CD4-positive, CD25-positive, alpha-beta regulatory T cell (primary cell): Measurements from ENCODE around the gene PRKACA. TPM values are rescaled to one million over a fixed set of nuclear protein-coding genes. Genes with fewer than 3 reads are reported as not detected.
"Not testable (repeated sequence)": the region's sequence is repeated elsewhere in the genome, so short reads cannot be mapped to it uniquely, and the experiment has no call there.

Experiments
- ATAC-seq, 2 donors: fragments of 150-1000 bp; cut with Tn5 transposase; one replicate each; pipeline ENCODE4 v1.10.0; 2021; ENCODE audit warnings: low read depth in 2 of 2, moderate number of reproducible peaks in 2 of 2, moderate library complexity in 1 of 2
- DNase-seq, 3 donors: peaks; one replicate each; pipeline versions ENCODE4 v3.0.0 to v3.0.0-alpha.2; 2012 to 2022; ENCODE audit warnings: mixed read lengths in 1 of 3
- H3K27ac ChIP-seq: one replicate; pipeline ENCODE4 v1.7.0; 2013; ENCODE audit warnings: mild to moderate bottlenecking, low read length; ENCODE audit not compliant: insufficient read depth, poor library complexity, severe bottlenecking
- H3K27me3 ChIP-seq: one replicate; pipeline ENCODE4 v1.7.0; 2013; ENCODE audit warnings: low read length; ENCODE audit not compliant: control insufficient read depth, insufficient read depth
- H3K36me3 ChIP-seq: one replicate; pipeline ENCODE4 v1.7.0; 2013; ENCODE audit warnings: mild to moderate bottlenecking, low read length, moderate library complexity; ENCODE audit not compliant: control insufficient read depth, insufficient read depth
- H3K4me1 ChIP-seq: 2 replicates; pipeline ENCODE4 v1.7.0; 2013; ENCODE audit warnings: mild to moderate bottlenecking, low read length; ENCODE audit not compliant: insufficient read depth, control insufficient read depth, poor library complexity, severe bottlenecking
- H3K4me3 ChIP-seq: one replicate; pipeline ENCODE4 v1.7.0; 2013; ENCODE audit warnings: low read depth, mild to moderate bottlenecking, low read length, moderate library complexity
- H3K9me3 ChIP-seq, 2 experiments: 1 replicate in 1 of 2; 2 replicates in 1 of 2; pipeline ENCODE4 v1.7.0; 2013; ENCODE audit warnings: low read length in 2 of 2, mild to moderate bottlenecking in 1 of 2, moderate library complexity in 1 of 2; ENCODE audit not compliant: control insufficient read depth in 2 of 2
- H3K27ac Mint-ChIP-seq, 3 donors: one replicate each; pipeline ENCODE4 v1.8.0; 2020 to 2022; ENCODE audit warnings: mild to moderate bottlenecking in 3 of 3, mixed read lengths in 3 of 3, moderate library complexity in 2 of 3
- H3K27me3 Mint-ChIP-seq: one replicate; pipeline ENCODE4 v1.8.0; 2022; ENCODE audit warnings: mild to moderate bottlenecking, mixed read lengths
- H3K36me3 Mint-ChIP-seq: one replicate; pipeline ENCODE4 v1.8.0; 2020; ENCODE audit warnings: mixed read lengths
- H3K4me1 Mint-ChIP-seq, 4 donors: one replicate each; pipeline ENCODE4 v1.8.0; 2020 to 2022; ENCODE audit warnings: mixed read lengths in 4 of 4, mild to moderate bottlenecking in 1 of 4
- H3K4me3 Mint-ChIP-seq, 4 donors: one replicate each; pipeline ENCODE4 v1.8.0; 2020 to 2022; ENCODE audit warnings: mild to moderate bottlenecking in 4 of 4, mixed read lengths in 4 of 4, moderate library complexity in 3 of 4
- H3K9me3 Mint-ChIP-seq, 7 donors: one replicate each; pipeline ENCODE4 v1.8.0; 2020 to 2022; ENCODE audit warnings: mixed read lengths in 7 of 7, mild to moderate bottlenecking in 3 of 7, moderate library complexity in 2 of 7
- polyA plus RNA-seq, 4 donors: library from polyadenylated mRNA; unstranded; fragments of 300-500 nt; fragmentation: Illumina TruSeq; gene quantifications; one replicate each; pipeline ENCODE4 v1.2.3, GENCODE V29; 2021
- total RNA-seq: library from RNA; stranded (reverse); gene quantifications from one replicate; pipeline ENCODE4 v1.2.3, GENCODE V29; 2022

PRKACA gene
- total and polyA plus RNA-seq, 5 donors from 2014 or later = 0.47 to 40.2 (median 1.4) TPM

DNA sequence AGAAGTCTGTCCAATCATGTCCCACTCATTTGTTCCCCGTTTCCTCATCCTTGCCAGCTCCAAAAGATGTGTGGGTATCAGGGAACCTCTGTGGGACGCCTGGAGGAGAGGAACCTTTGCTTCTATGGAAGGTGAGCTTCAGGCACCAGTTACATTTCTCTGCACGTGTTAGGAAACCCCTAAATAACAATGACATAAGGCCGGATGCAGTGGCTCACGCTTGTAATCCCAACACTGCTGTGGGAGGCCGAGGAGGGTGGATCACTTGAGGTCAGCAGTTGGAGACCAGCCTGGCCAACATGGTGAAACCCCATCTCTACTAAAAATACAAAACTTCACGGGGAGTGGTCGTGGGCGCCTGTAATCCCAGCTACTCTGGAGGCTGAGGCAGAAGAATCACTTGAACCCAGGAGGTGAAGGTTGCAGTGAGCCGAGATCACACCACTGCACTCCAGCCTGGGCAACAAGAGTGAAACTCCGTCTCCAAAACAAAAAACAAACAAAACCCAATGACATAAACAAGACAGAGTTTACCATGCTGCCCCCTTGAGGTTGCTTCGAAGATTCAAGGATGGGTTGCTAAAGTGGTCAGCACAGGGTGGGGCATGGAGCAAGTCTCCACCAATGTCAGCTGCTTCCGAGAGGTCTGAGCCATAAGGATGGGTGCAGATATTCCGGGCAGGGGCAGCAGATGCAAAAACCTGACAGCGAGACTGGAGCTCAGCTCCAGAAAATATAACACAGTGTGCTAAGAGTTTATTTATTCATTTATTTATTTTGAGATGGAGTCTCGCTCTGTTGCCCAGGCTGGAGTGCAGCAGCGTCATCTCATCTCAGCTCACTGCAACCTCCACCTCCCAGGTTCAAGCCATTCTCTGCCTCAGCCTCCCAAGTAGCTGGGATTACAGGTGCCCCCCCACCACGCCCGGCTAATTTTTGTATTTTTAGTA, 74.6 kb downstream of the PRKACA start:
- H3K4me1 ChIP-seq, H3K4me3 ChIP-seq, H3K27me3 ChIP-seq, H3K9me3 Mint-ChIP-seq, H3K27me3 Mint-ChIP-seq, H3K9me3 ChIP-seq: not testable (repeated sequence)
- H3K4me1 Mint-ChIP-seq = peaks cover 4 to 16% (median 7%) of the 10 kb centered on the region in 4 donors
- H3K4me3 Mint-ChIP-seq = peak overlapping the region in 1 of 4 donors; percentile 35
- peak; percentile 37 to 39 for ATAC-seq
- Histone ChIP-seq H3K36me3 (peaks cover 58% of the 10 kb centered on the region), H3K27ac (peak overlapping the region; percentile 37)
- peaks cover 18% of the 10 kb centered on the region for H3K36me3 Mint-ChIP-seq
- DNase-seq = peak; percentile 11 to 60 (median 36)
- peak overlapping the region in 2 of 3 donors; percentile 87 to 89 for H3K27ac Mint-ChIP-seq

Other genes starting within 250 kb of the PRKACA start
- gene NANOS3, start 240.6 kb downstream of the PRKACA start, total RNA-seq = not detected
- gene NANOS3, start 240.6 kb downstream of the PRKACA start, polyA plus RNA-seq = not detected
- gene BRME1, start 211.6 kb downstream of the PRKACA start, total RNA-seq = 1.7 TPM
- gene BRME1, start 211.6 kb downstream of the PRKACA start, polyA plus RNA-seq = under 1 TPM in 3 of 4 donors, not detected in 1; 0.24 to 0.63 (median 0.53) TPM
- gene CC2D1A, start 211.6 kb downstream of the PRKACA start, total RNA-seq = 35.0 TPM
- gene CC2D1A, start 211.6 kb downstream of the PRKACA start, polyA plus RNA-seq = 1 to 10 TPM; 3.7 to 4.9 (median 4.2) TPM
- gene PODNL1, start 179.3 kb downstream of the PRKACA start, total RNA-seq = not detected
- under 1 TPM in 1 of 4 donors, not detected in 3; 0.52 TPM for gene PODNL1, start 179.3 kb downstream of the PRKACA start, polyA plus RNA-seq
- 82.9 TPM for gene DCAF15, start 165.3 kb downstream of the PRKACA start, total RNA-seq
- 1 to 10 TPM; 5.3 to 7.5 (median 5.9) TPM for gene DCAF15, start 165.3 kb downstream of the PRKACA start, polyA plus RNA-seq
- 23.2 TPM for gene RFX1, start 111.4 kb downstream of the PRKACA start, total RNA-seq
- 1 to 10 TPM in 2 of 4 donors, under 1 TPM in 2; 0.48 to 1.6 (median 0.83) TPM for gene RFX1, start 111.4 kb downstream of the PRKACA start, polyA plus RNA-seq
- not detected for gene RLN3, start 89.6 kb downstream of the PRKACA start, total RNA-seq
- gene RLN3, start 89.6 kb downstream of the PRKACA start, polyA plus RNA-seq = under 1 TPM in 1 of 4 donors, not detected in 3; 0.55 TPM
- 51.9 TPM for gene IL27RA, start 86.0 kb downstream of the PRKACA start, total RNA-seq
- gene IL27RA, start 86.0 kb downstream of the PRKACA start, polyA plus RNA-seq = 10 to 100 TPM; 71.2 to 78.4 (median 74.6) TPM
- gene PALM3, start 55.7 kb downstream of the PRKACA start, total RNA-seq = not detected
- gene PALM3, start 55.7 kb downstream of the PRKACA start, polyA plus RNA-seq = not detected
- gene MISP3, start 45.0 kb downstream of the PRKACA start, total RNA-seq = 0.91 TPM
- under 1 TPM in 3 of 4 donors, not detected in 1; 0.22 to 0.64 (median 0.44) TPM for gene MISP3, start 45.0 kb downstream of the PRKACA start, polyA plus RNA-seq
- not detected for gene C19orf67, start 32.0 kb downstream of the PRKACA start, total RNA-seq
- gene C19orf67, start 32.0 kb downstream of the PRKACA start, polyA plus RNA-seq = not detected
- gene SAMD1, start 27.0 kb downstream of the PRKACA start, total RNA-seq = 24.1 TPM
- gene SAMD1, start 27.0 kb downstream of the PRKACA start, polyA plus RNA-seq = 1 to 10 TPM in 2 of 4 donors, under 1 TPM in 2; 0.80 to 1.4 (median 1.0) TPM
- 4.6 TPM for gene ASF1B, start 18.8 kb upstream of the PRKACA start, total RNA-seq
- 10 to 100 TPM in 1 of 4 donors, 1 to 10 TPM in 3; 6.2 to 10.1 (median 8.7) TPM for gene ASF1B, start 18.8 kb upstream of the PRKACA start, polyA plus RNA-seq
- gene ADGRL1, start 88.4 kb upstream of the PRKACA start, total RNA-seq = 8.2 TPM
- gene ADGRL1, start 88.4 kb upstream of the PRKACA start, polyA plus RNA-seq = under 1 TPM in 3 of 4 donors, not detected in 1; 0.21 to 0.40 (median 0.29) TPM